ENCODE measurements around the gene FYN. TPM values are rescaled to one million over a fixed set of nuclear protein-coding genes. Genes with fewer than 3 reads are reported as not detected.

The FYN gene
- 100 to 1,000 TPM; 143 to 219 (median 165) TPM for total RNA-seq

DNA sequence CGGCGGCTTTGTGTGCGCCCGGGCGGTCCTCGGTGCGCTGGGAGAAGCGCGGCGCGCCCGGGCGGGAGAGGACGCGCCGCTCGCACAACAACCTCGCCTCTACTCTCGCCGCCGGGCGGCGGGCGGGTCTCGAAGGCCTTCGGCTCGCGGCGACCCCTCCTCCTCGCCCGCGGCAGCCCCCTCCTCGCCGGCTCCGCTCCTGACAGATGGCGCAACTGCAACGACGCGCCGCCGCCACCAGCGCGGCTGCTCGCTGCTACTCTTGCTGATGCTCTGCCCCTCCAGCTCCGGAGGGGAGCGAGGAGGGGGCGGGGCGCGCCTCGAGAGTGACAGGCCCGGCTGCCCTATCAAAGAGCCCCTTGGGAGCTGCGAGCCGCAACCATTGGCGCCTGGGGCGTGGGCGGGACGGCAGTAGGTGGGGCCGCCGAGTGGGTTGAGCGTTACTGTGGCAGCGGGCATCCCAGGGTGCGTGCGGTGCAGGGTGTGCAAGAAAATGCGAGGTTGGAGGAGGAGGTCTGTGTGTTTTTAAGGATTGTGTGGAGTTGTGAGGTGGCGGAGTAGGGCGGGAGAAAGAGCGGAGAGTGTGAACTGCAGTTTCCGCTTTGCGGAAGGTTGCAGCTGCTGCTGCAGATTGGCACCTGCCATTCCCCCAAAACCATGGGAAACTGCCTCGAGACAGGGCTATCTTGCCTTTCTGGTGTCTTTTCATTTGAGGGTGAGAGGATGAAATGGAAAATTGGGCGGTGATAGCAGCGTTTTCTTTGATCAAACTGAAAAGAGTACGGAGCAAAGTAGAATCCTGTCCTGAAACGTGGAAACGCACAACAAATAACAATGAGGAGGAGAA lies at the start of gene FYN:
Gene FYN, minus strand, starts transcription at position 275 of the 847 bp plus-strand sequence. CDS start 153,401 bp downstream, outside the sequence.
- H3K9me3 ChIP-seq, result no peaks in the 10 kb centered on the region
- H3K36me3 ChIP-seq, result no peaks in the 10 kb centered on the region
- peak within 1 kb of the TSS; percentile 57 to 94 (median 77) for H3K4me3 ChIP-seq
- H3K27ac ChIP-seq, result peak within 1 kb of the TSS; percentile 70 to 97 (median 90)
- peak; percentile 96 to 98 for DNase-seq (ENCODE audit: low spot score in 2 of 2)
- H3K4me1 ChIP-seq, result peaks cover 0 to 38% (median 16%) of the 10 kb centered on the region in 4 donors
- WGBS, 2 donors, result 1% methylated on average over 31 to 40 of the region's 75 CpGs
- no peaks in the 10 kb centered on the region for H3K27me3 ChIP-seq
- TF ChIP-seq CTCF (IDR thresholded peaks at IDR 0.05), result peak; percentile 25 to 89 (median 43)
- peak in 1 of 2 donors; percentile 99 for TF ChIP-seq EP300 (IDR thresholded peaks at IDR 0.05)
- peak; percentile 90 to 97 for TF ChIP-seq POLR2A (IDR thresholded peaks at IDR 0.05)

- peak in 1 of 2 donors; percentile 14 for DNase-seq (ENCODE audit: low spot score in 2 of 2)
- Histone ChIP-seq H3K4me3 (no peak overlapping the region), H3K4me1 (peaks cover 0 to 3% (median 0%) of the 10 kb centered on the region in 4 donors), H3K9me3 (no peaks in the 10 kb centered on the region), H3K27me3 (no peaks in the 10 kb centered on the region), H3K36me3 (no peaks in the 10 kb centered on the region), H3K27ac (no peak overlapping the region)
- no peak for TF ChIP-seq EP300 (IDR thresholded peaks at IDR 0.05)
- no peak for TF ChIP-seq POLR2A (IDR thresholded peaks at IDR 0.05)
Observed at GRCh38 chr6:111922454-111923297, 49.4 kb upstream of the FYN start.

GRCh38 chr6:111921103-111921502 lies 47.9 kb upstream of the FYN start:
- Histone ChIP-seq H3K36me3 (no peaks in the 10 kb centered on the region), H3K27me3 (no peaks in the 10 kb centered on the region), H3K4me3 (no peak overlapping the region), H3K27ac (no peak overlapping the region), H3K4me1 (peaks cover 0 to 3% (median 0%) of the 10 kb centered on the region in 4 donors), H3K9me3 (no peaks in the 10 kb centered on the region)
- TF ChIP-seq CTCF (IDR thresholded peaks at IDR 0.05) (no peak), EP300 (IDR thresholded peaks at IDR 0.05) (no peak), POLR2A (IDR thresholded peaks at IDR 0.05) (no peak)
- WGBS, 2 donors, result 96 to 100% methylated on average over 1 of the region's 1 CpG
- no peak for DNase-seq (ENCODE audit: low spot score in 2 of 2)

- Histone ChIP-seq H3K9me3 (no peaks in the 10 kb centered on the region), H3K27ac (no peak overlapping the region), H3K27me3 (no peaks in the 10 kb centered on the region), H3K36me3 (no peaks in the 10 kb centered on the region), H3K4me3 (no peak overlapping the region), H3K4me1 (peaks cover 0 to 3% (median 0%) of the 10 kb centered on the region in 4 donors)
- TF ChIP-seq CTCF (IDR thresholded peaks at IDR 0.05), result no peak
- no peak for TF ChIP-seq EP300 (IDR thresholded peaks at IDR 0.05)
- no peak for TF ChIP-seq POLR2A (IDR thresholded peaks at IDR 0.05)
- WGBS, 2 donors, result 61 to 64% methylated on average over 7 of the region's 7 CpGs
- no peak for DNase-seq (ENCODE audit: low spot score in 2 of 2)
Observed at GRCh38 chr6:111920578-111920977, 47.3 kb upstream of the FYN start.

DNA sequence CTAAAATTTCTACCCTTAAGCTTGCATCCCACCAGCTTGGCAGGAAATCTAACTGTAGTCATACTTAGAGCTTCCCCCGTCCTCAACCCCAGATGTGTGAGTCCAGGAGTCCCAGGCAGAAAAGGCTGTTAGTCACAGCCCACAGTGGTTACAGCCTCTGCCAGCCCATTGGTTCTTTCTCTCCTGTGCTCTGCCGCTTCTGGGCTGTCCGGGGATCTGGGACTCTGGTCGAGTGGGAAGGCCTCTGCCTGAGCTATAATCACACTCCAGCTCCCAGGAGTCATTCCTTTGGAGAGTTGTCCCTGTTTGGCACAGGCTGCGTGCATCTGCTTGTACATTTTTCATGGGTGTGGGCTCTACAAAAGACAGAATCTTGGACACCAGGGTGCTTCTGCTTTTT lies 45.6 kb upstream of the FYN start:
- Histone ChIP-seq H3K9me3 (no peaks in the 10 kb centered on the region), H3K27ac (no peak overlapping the region), H3K27me3 (no peaks in the 10 kb centered on the region), H3K36me3 (no peaks in the 10 kb centered on the region), H3K4me3 (no peak overlapping the region), H3K4me1 (peaks cover 0 to 3% (median 0%) of the 10 kb centered on the region in 4 donors)
- TF ChIP-seq POLR2A (IDR thresholded peaks at IDR 0.05) (no peak), CTCF (IDR thresholded peaks at IDR 0.05) (no peak), EP300 (IDR thresholded peaks at IDR 0.05) (no peak)
- no peak for DNase-seq (ENCODE audit: low spot score in 2 of 2)
- WGBS, 2 donors, result 61 to 63% methylated on average over 5 of the region's 5 CpGs

Data from tibial nerve (tissue), 4 donors.